ENCODE data around the gene IL15RA.
"Not testable (repeated sequence)": the region's sequence is repeated elsewhere in the genome, so short reads cannot be mapped to it uniquely, and the experiment has no call there.

The IL15RA gene

GRCh38 chr10:5911670-5912069, 65.7 kb downstream of the IL15RA start:
- TF ChIP-seq CTCF (conservative IDR thresholded peaks at IDR 0.05; ENCODE audit: low read length), result no peak
- DNase-seq (ENCODE audit: low read depth), result no peak
- H3K4me3 ChIP-seq (ENCODE audit: low read length), result no peak overlapping the region

GRCh38 chr10:5910323-5911100, 66.8 kb downstream of the IL15RA start:
- TF ChIP-seq CTCF (conservative IDR thresholded peaks at IDR 0.05; ENCODE audit: low read length), result no peak
- no peak overlapping the region for H3K4me3 ChIP-seq (ENCODE audit: low read length)
- DNase-seq (ENCODE audit: low read depth), result no peak

- not testable (repeated sequence) for DNase-seq (ENCODE audit: low read depth); H3K4me3 ChIP-seq (ENCODE audit: low read length)
Measured at GRCh38 chr10:5908676-5909075, 68.7 kb downstream of the IL15RA start.

GRCh38 chr10:5906651-5907050, 70.7 kb downstream of the IL15RA start:
- DNase-seq (ENCODE audit: low read depth), result no peak
- no peak overlapping the region for H3K4me3 ChIP-seq (ENCODE audit: low read length)
- no peak for TF ChIP-seq CTCF (conservative IDR thresholded peaks at IDR 0.05; ENCODE audit: low read length)

GRCh38 chr10:5905854-5906507, 71.4 kb downstream of the IL15RA start:
- H3K4me3 ChIP-seq (ENCODE audit: low read length), result no peak overlapping the region
- DNase-seq (ENCODE audit: low read depth), result no peak
- TF ChIP-seq CTCF (conservative IDR thresholded peaks at IDR 0.05; ENCODE audit: low read length), result no peak

- TF ChIP-seq CTCF (conservative IDR thresholded peaks at IDR 0.05; ENCODE audit: low read length), result no peak
- DNase-seq (ENCODE audit: low read depth), result no peak
- H3K4me3 ChIP-seq (ENCODE audit: low read length), result no peak overlapping the region
Measured at GRCh38 chr10:5904227-5904626, 73.1 kb downstream of the IL15RA start.

GRCh38 chr10:5903563-5903962, 73.8 kb downstream of the IL15RA start:
- no peak overlapping the region for H3K4me3 ChIP-seq (ENCODE audit: low read length)
- no peak for TF ChIP-seq CTCF (conservative IDR thresholded peaks at IDR 0.05; ENCODE audit: low read length)
- DNase-seq (ENCODE audit: low read depth), result no peak
